ENCODE measurements around the gene SULF2.

GRCh38 chr20:47666304-47666703, 119.0 kb downstream of the SULF2 start:
- TF ChIP-seq CTCF (conservative IDR thresholded peaks at IDR 0.05), result no peak
- no peak for TF ChIP-seq ZFX (IDR thresholded peaks at IDR 0.05)
